Measurements from ENCODE around the gene TNS3. TPM values are rescaled to one million over a fixed set of nuclear protein-coding genes. Genes with fewer than 3 reads are reported as not detected.
"Not testable (repeated sequence)": the region's sequence is repeated elsewhere in the genome, so short reads cannot be mapped to it uniquely, and the experiment has no call there.

Gene TNS3
- total RNA-seq, 1 experiment from 2014 or later = 9.5 TPM

- Mint-ChIP-seq H3K27me3 (ENCODE audit: low read depth) (peaks cover 35% of the 10 kb centered on the region), H3K4me1 (peaks cover 20% of the 10 kb centered on the region in 2 experiments), H3K4me3 (peak overlapping the region in 1 of 2 experiments; percentile 11; a peak in 2 of 5 replicates), H3K36me3 (ENCODE audit: insufficient read depth in 1 of 3, low read depth in 3 of 3) (no peaks in the 10 kb centered on the region), H3K27ac (peak overlapping the region; percentile 35 to 93 (median 46); a peak in 3 of 7 replicates), H3K9me3 (no peaks in the 10 kb centered on the region)
- Histone ChIP-seq H2AK5ac (ENCODE audit: insufficient read length, low read length) (no peak overlapping the region), H3K23ac (ENCODE audit: insufficient read length, low read depth, low read length) (no peak overlapping the region), H3K79me2 (ENCODE audit: insufficient read depth, low read length) (no peaks in the 10 kb centered on the region), H2BK5ac (ENCODE audit: insufficient read length, low read length) (no peak overlapping the region), H3K27me3 (ENCODE audit: insufficient read depth, low read length) (no peaks in the 10 kb centered on the region), H3K4me1 (ENCODE audit: insufficient read depth, low read length) (peaks cover 16% of the 10 kb centered on the region; the same call in 1 of the 2 replicates), H2BK15ac (ENCODE audit: low read depth, low read length) (no peak overlapping the region), H3K56ac (ENCODE audit: insufficient read length, low read depth, low read length) (no peak overlapping the region), H3K14ac (ENCODE audit: insufficient read depth, low read length) (no peak overlapping the region), H3K4me2 (ENCODE audit: insufficient read depth, insufficient read length, low read length) (no peak overlapping the region), H4K5ac (ENCODE audit: insufficient read length, low read depth, low read length) (no peak overlapping the region), H3K27ac (ENCODE audit: insufficient read length, low read depth, low read length) (no peak overlapping the region), H4K91ac (ENCODE audit: insufficient read length, low read depth, low read length) (no peak overlapping the region), H2BK120ac (ENCODE audit: low read depth, low read length, poor library complexity, severe bottlenecking) (no peak overlapping the region), H3K4ac (ENCODE audit: low read depth, low read length) (no peak overlapping the region), H2BK20ac (ENCODE audit: low read depth, low read length, poor library complexity, severe bottlenecking) (no peak overlapping the region), H3K18ac (ENCODE audit: insufficient read length, low read depth, low read length) (no peak overlapping the region), H3K79me1 (ENCODE audit: insufficient read depth, low read depth, low read length, poor library complexity, severe bottlenecking) (no peaks in the 10 kb centered on the region), H3K23me2 (ENCODE audit: insufficient read length, low read depth, low read length, poor library complexity, severe bottlenecking) (no peaks in the 10 kb centered on the region), H3K9ac (ENCODE audit: extremely low read depth, insufficient read length, low read length) (no peak overlapping the region), H2BK12ac (ENCODE audit: insufficient read length, low read depth, low read length) (no peak overlapping the region), H3T11ph (ENCODE audit: low read length) (no peak overlapping the region), H4K8ac (replicated peaks; ENCODE audit: insufficient read length, low read depth, low read length) (no peak overlapping the region), H3K9me3 (ENCODE audit: control insufficient read depth, low read depth, low read length) (no peaks in the 10 kb centered on the region), H4K20me1 (ENCODE audit: control insufficient read depth, insufficient read depth, insufficient read length) (no peaks in the 10 kb centered on the region), H2AFZ (ENCODE audit: low read length) (no peak overlapping the region)
- no peak for TF ChIP-seq CTCF (conservative IDR thresholded peaks at IDR 0.05)
- WGBS (ENCODE audit: extremely low coverage, insufficient read length, low lambda C conversion rate) = no CpG with 5 or more reads among the region's 13 CpGs
- peak; percentile 76 for DNase-seq
These were observed 111.1 kb downstream of the TNS3 start for GRCh38 chr7:47470567-47471357.

GRCh38 chr7:47469846-47470245 lies 112.1 kb downstream of the TNS3 start:
- H3K36me3 Mint-ChIP-seq (ENCODE audit: insufficient read depth in 1 of 3, low read depth in 3 of 3); H3K23me2 ChIP-seq (ENCODE audit: insufficient read length, low read depth, low read length, poor library complexity, severe bottlenecking): not testable (repeated sequence)
- WGBS (ENCODE audit: extremely low coverage, insufficient read length, low lambda C conversion rate) = no CpG with 5 or more reads among the region's 5 CpGs

More at GRCh38 chr7:47469846-47470245, 112.1 kb downstream of the TNS3 start:
- not testable (repeated sequence) for H2BK20ac ChIP-seq (ENCODE audit: low read depth, low read length, poor library complexity, severe bottlenecking); H3K4ac ChIP-seq (ENCODE audit: low read depth, low read length); H4K8ac ChIP-seq (replicated peaks; ENCODE audit: insufficient read length, low read depth, low read length); H2BK5ac ChIP-seq (ENCODE audit: insufficient read length, low read length); H3K4me3 Mint-ChIP-seq; H2BK120ac ChIP-seq (ENCODE audit: low read depth, low read length, poor library complexity, severe bottlenecking); H4K91ac ChIP-seq (ENCODE audit: insufficient read length, low read depth, low read length); H3K4me2 ChIP-seq (ENCODE audit: insufficient read depth, insufficient read length, low read length); H3T11ph ChIP-seq (ENCODE audit: low read length); H2AFZ ChIP-seq (ENCODE audit: low read length); H3K9ac ChIP-seq (ENCODE audit: extremely low read depth, insufficient read length, low read length); DNase-seq; H4K5ac ChIP-seq (ENCODE audit: insufficient read length, low read depth, low read length); H3K79me2 ChIP-seq (ENCODE audit: insufficient read depth, low read length); H3K27ac Mint-ChIP-seq; H3K79me1 ChIP-seq (ENCODE audit: insufficient read depth, low read depth, low read length, poor library complexity, severe bottlenecking); H2BK15ac ChIP-seq (ENCODE audit: low read depth, low read length); H3K56ac ChIP-seq (ENCODE audit: insufficient read length, low read depth, low read length); H3K27me3 ChIP-seq (ENCODE audit: insufficient read depth, low read length); H2AK5ac ChIP-seq (ENCODE audit: insufficient read length, low read length); H3K18ac ChIP-seq (ENCODE audit: insufficient read length, low read depth, low read length); H3K9me3 ChIP-seq (ENCODE audit: control insufficient read depth, low read depth, low read length); H2BK12ac ChIP-seq (ENCODE audit: insufficient read length, low read depth, low read length); H3K23ac ChIP-seq (ENCODE audit: insufficient read length, low read depth, low read length); H3K14ac ChIP-seq (ENCODE audit: insufficient read depth, low read length); H3K27ac ChIP-seq (ENCODE audit: insufficient read length, low read depth, low read length); H4K20me1 ChIP-seq (ENCODE audit: control insufficient read depth, insufficient read depth, insufficient read length); H3K9me3 Mint-ChIP-seq
- peaks cover 13% of the 10 kb centered on the region; the same call in 1 of the 2 replicates for H3K4me1 ChIP-seq (ENCODE audit: insufficient read depth, low read length)
- Mint-ChIP-seq H3K4me1 (peaks cover 20% of the 10 kb centered on the region in 2 experiments), H3K27me3 (ENCODE audit: low read depth) (peaks cover 37% of the 10 kb centered on the region)
